Measurements from ENCODE around the gene PTP4A2.
A peak's percentile ranks its signal among the peaks of the same experiment; 100 is the strongest.

Gene PTP4A2

GRCh38 chr1:31885851-31886250 is 52.3 kb downstream of the PTP4A2 start:
- no peak for DNase-seq (ENCODE audit: low spot score)

GRCh38 chr1:31883357-31883942 is 54.7 kb downstream of the PTP4A2 start:
- DNase-seq (ENCODE audit: low spot score): no peak

- no peak for DNase-seq (ENCODE audit: low spot score)
These were observed 56.5 kb downstream of the PTP4A2 start for GRCh38 chr1:31881688-31882000.

GRCh38 chr1:31880957-31881687 is 57.0 kb downstream of the PTP4A2 start:
- DNase-seq (ENCODE audit: low spot score): no peak

- DNase-seq (ENCODE audit: low spot score): no peak
These were observed 58.1 kb downstream of the PTP4A2 start for GRCh38 chr1:31879981-31880608.

- no peak for DNase-seq (ENCODE audit: low spot score)
These were observed 60.1 kb downstream of the PTP4A2 start for GRCh38 chr1:31878058-31878457.

- DNase-seq (ENCODE audit: low spot score): no peak
These were observed 60.6 kb downstream of the PTP4A2 start for GRCh38 chr1:31877544-31877943.

- DNase-seq (ENCODE audit: low spot score): peak; percentile 44
These were observed 62.4 kb downstream of the PTP4A2 start for GRCh38 chr1:31875636-31876236.

GRCh38 chr1:31874942-31875341 is 63.2 kb downstream of the PTP4A2 start:
- no peak for DNase-seq (ENCODE audit: low spot score)

GRCh38 chr1:31872658-31873636 is 65.2 kb downstream of the PTP4A2 start:
- no peak for DNase-seq (ENCODE audit: low spot score)

GRCh38 chr1:31871703-31872102 is 66.5 kb downstream of the PTP4A2 start:
- no peak for DNase-seq (ENCODE audit: low spot score)

- DNase-seq (ENCODE audit: low spot score): no peak
These were observed 68.0 kb downstream of the PTP4A2 start for GRCh38 chr1:31870086-31870736.

- no peak for DNase-seq (ENCODE audit: low spot score)
These were observed 68.7 kb downstream of the PTP4A2 start for GRCh38 chr1:31869449-31869848.

GRCh38 chr1:31868862-31869261 is 69.3 kb downstream of the PTP4A2 start:
- DNase-seq (ENCODE audit: low spot score): no peak

GRCh38 chr1:31867546-31867945 is 70.6 kb downstream of the PTP4A2 start:
- no peak for DNase-seq (ENCODE audit: low spot score)

GRCh38 chr1:31866450-31867032 is 71.6 kb downstream of the PTP4A2 start:
- no peak for DNase-seq (ENCODE audit: low spot score)

GRCh38 chr1:31865728-31866449 is 72.3 kb downstream of the PTP4A2 start:
- DNase-seq (ENCODE audit: low spot score): no peak

- DNase-seq (ENCODE audit: low spot score): no peak
These were observed 76.1 kb downstream of the PTP4A2 start for GRCh38 chr1:31862071-31862470.

- DNase-seq (ENCODE audit: low spot score): no peak
These were observed 76.8 kb downstream of the PTP4A2 start for GRCh38 chr1:31861346-31861745.

GRCh38 chr1:31860581-31860980 is 77.6 kb downstream of the PTP4A2 start:
- DNase-seq (ENCODE audit: low spot score): no peak
